Fibroblast of skin of left biceps (primary cell): Measurements from ENCODE around the gene HBE1.
"Not testable (repeated sequence)": the region's sequence is repeated elsewhere in the genome, so short reads cannot be mapped to it uniquely, and the experiment has no call there.

ENCODE experiments used
- DNase-seq, 2 experiments: peaks; one replicate each; pipeline ENCODE4 v3.0.0-alpha.2; 2013; ENCODE audit warnings: low read depth in 2 of 2

The HBE1 gene

GRCh38 chr11:5285703-5286340 lies 16.1 kb upstream of the HBE1 start:
- DNase-seq: no peak

- DNase-seq: no peak
Observed at GRCh38 chr11:5284637-5285036, 14.9 kb upstream of the HBE1 start.

- no peak for DNase-seq
Observed at GRCh38 chr11:5283882-5284281, 14.1 kb upstream of the HBE1 start.

GRCh38 chr11:5283086-5283485 lies 13.3 kb upstream of the HBE1 start:
- no peak for DNase-seq

GRCh38 chr11:5282628-5283027 lies 12.9 kb upstream of the HBE1 start:
- no peak for DNase-seq

- no peak for DNase-seq
Observed at GRCh38 chr11:5281596-5281995, 11.9 kb upstream of the HBE1 start.

- DNase-seq: peak; percentile 81
Observed at GRCh38 chr11:5280582-5281102, 10.9 kb upstream of the HBE1 start.

- DNase-seq: no peak
Observed at GRCh38 chr11:5279471-5280090, 9.8 kb upstream of the HBE1 start.

- DNase-seq: no peak
Observed at GRCh38 chr11:5277807-5278382, 8.2 kb upstream of the HBE1 start.

GRCh38 chr11:5276697-5277096 lies 7.0 kb upstream of the HBE1 start:
- DNase-seq: no peak

- no peak for DNase-seq
Observed at GRCh38 chr11:5275369-5276110, 5.8 kb upstream of the HBE1 start.

- no peak for DNase-seq
Observed at GRCh38 chr11:5274395-5274794, 4.7 kb upstream of the HBE1 start.

- no peak for DNase-seq
Observed at GRCh38 chr11:5272395-5273017, 2.8 kb upstream of the HBE1 start.

- DNase-seq: no peak
Observed at GRCh38 chr11:5267033-5267563, 2.6 kb downstream of the HBE1 start.

- no peak for DNase-seq
Observed at GRCh38 chr11:5266609-5267008, 3.1 kb downstream of the HBE1 start.

- no peak for DNase-seq
Observed at GRCh38 chr11:5265832-5266231, 3.9 kb downstream of the HBE1 start.

GRCh38 chr11:5258543-5259262 lies 11.0 kb downstream of the HBE1 start:
- DNase-seq: no peak

- no peak for DNase-seq
Observed at GRCh38 chr11:5257296-5257695, 12.4 kb downstream of the HBE1 start.

GRCh38 chr11:5254646-5255413 lies 14.9 kb downstream of the HBE1 start, which contains the start of gene HBG2:
TSS of gene HBG2 (minus strand) at chr11:5254781. CDS start at chr11:5254728, 53 bp downstream.
- not testable (repeated sequence) for DNase-seq

- DNase-seq: not testable (repeated sequence)
Observed at GRCh38 chr11:5254023-5254422, 15.7 kb downstream of the HBE1 start.
